LNCaP clone FGC (cell line): Measurements from ENCODE around the gene SNIP1.
A peak's percentile ranks its signal among the peaks of the same experiment; 100 is the strongest.

Experiments
- DNase-seq: peaks from one replicate; pipeline ENCODE4 v3.0.0-alpha.2; 2011; ENCODE audit warnings: low read depth
- H3K4me3 ChIP-seq: 2 replicates; pipeline ENCODE4 v1.5.1; 2011; ENCODE audit warnings: mild to moderate bottlenecking, low read depth, low read length, control low read depth
- CTCF ChIP-seq: IDR thresholded peaks from 2 replicates; pipeline ENCODE4 v1.5.1; 2012; ENCODE audit warnings: mild to moderate bottlenecking; ENCODE audit not compliant: control insufficient read depth, insufficient read depth; ENCODE audit errors: extremely low read depth

SNIP1 gene

GRCh38 chr1:37498872-37499617 lies 55.0 kb downstream of the SNIP1 start:
- no peak for TF ChIP-seq CTCF
- peak; percentile 100 for DNase-seq

GRCh38 chr1:37497832-37498231 lies 56.3 kb downstream of the SNIP1 start:
- H3K4me3 ChIP-seq: no peak overlapping the region
- DNase-seq: peak; percentile 93
- 0 out of 2 replicates have a peak, but pooled peaks have one; percentile 6 for TF ChIP-seq CTCF

More at GRCh38 chr1:37498872-37499617, 55.0 kb downstream of the SNIP1 start:
- no peak overlapping the region for H3K4me3 ChIP-seq

GRCh38 chr1:37495875-37496274 lies 58.2 kb downstream of the SNIP1 start:
- H3K4me3 ChIP-seq: 0 out of 2 replicates have a peak overlapping the region, but pooled peaks have one; percentile 20
- no peak for TF ChIP-seq CTCF
- DNase-seq: peak; percentile 84

- TF ChIP-seq CTCF: no peak
- no peak overlapping the region for H3K4me3 ChIP-seq
Measured at GRCh38 chr1:37493336-37494098, 60.6 kb downstream of the SNIP1 start.

GRCh38 chr1:37487619-37487984 lies 66.5 kb downstream of the SNIP1 start:
- no peak for TF ChIP-seq CTCF
- no peak for DNase-seq
- H3K4me3 ChIP-seq: no peak overlapping the region

More at GRCh38 chr1:37493336-37494098, 60.6 kb downstream of the SNIP1 start:
- no peak for DNase-seq

GRCh38 chr1:37486680-37487618 lies 67.1 kb downstream of the SNIP1 start:
- H3K4me3 ChIP-seq: no peak overlapping the region
- TF ChIP-seq CTCF: peak; percentile 76
- DNase-seq: no peak
